NCI-H2029 treated with DMSO at 0.1 percent for 48 hours (cell line): Measurements from ENCODE around the gene FCRL5.
"Not testable (repeated sequence)": the region's sequence is repeated elsewhere in the genome, so short reads cannot be mapped to it uniquely, and the experiment has no call there.

Experiments
- DNase-seq: peaks from one replicate; lab custom pipeline; 2025; lab: John Stamatoyannopoulos, UW

Gene FCRL5

DNA sequence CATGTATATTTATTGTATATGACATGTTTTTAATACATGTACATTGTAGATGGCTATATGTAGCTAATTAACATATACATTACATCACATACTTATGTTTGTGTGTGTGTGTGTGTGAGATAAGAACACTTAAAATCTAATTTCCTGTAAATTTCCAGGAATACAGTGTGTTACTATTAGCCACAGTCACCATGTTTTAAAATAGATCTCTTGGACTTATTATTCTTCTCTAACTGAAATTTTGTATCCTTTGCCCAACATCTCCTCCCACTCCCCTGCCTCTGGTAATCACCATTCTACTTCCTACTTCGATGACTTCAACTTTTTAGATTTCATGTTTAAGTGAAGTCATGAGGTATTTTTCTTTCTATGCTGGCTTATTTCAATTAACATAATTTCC, 64.8 kb downstream of the FCRL5 start:
- no peak for DNase-seq

DNA sequence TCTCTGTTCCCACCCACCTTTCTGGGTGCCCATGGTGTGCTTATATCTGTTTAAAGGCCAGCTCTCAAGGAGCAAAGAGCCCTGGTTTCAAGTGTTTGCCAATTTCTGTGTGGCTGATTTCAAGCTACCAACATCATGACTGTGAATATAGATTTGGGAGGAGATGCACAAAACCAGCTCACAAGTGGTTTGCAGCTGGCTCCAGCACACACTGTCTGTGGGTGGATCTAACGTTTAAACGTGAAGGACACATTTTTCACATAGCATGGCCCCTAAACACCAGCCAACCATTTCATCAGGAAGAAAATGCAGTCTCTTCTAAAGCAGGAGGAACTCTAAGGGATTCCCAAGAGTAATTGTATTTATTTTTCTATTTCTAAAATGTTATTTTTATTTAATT, 65.2 kb downstream of the FCRL5 start:
- peak; percentile 60 for DNase-seq

DNA sequence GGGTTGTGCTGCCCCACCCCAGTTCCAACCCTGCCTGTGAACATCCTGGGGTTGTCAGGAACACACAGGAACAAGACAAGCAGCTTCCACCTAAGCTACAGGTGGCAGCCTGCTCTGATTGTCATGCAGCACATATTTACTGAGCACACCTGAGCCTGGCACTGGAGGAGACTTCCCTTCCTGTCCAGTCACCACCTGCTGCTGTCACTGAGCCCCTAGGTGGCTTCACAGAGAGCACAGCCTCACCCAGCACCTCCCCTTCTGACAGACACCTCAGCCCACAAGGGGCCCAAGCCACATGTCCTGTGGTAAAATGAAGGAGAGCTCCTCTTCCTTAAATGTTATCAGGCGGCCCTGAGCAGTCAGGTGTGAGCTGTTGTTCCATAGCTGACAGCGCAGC, 65.9 kb downstream of the FCRL5 start:
- not testable (repeated sequence) for DNase-seq

DNA sequence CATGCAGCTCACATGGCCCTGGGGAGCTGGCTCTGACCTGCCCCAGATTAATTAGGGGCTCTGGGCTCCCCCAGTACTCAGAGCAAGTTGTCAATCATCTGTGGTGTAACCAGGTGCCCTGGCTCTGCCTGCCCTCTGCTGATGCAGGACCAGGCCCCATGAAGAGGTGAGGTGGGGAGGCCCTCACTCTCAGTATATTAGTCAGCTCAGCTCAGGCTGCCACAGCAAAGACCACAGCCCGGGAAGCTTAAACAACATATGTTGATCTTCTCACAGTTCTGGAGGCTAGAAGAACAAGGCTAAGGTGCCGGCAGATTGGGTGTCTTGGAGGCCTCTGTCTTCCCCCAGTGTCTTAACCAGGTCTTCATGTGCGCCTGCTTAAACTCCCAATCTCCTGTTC, 66.5 kb downstream of the FCRL5 start:
- no peak for DNase-seq

DNA sequence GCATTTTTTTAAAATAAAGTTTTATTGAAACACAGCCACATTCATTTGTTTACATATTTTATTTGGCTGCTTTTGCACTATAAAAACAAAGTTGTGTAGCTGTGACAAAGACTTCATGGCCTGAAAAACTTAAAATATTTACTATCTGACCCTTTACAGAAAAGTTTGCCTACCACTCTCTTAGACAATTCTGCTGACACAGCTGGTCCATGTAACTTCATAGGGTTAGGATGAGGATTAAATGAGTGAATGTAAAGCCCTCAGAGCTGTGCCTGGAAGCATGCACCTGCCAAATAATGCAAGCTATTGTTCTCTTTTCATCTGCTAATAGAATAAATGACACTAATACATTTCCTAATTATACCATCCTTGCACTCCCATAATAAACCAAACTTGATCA, 67.7 kb downstream of the FCRL5 start:
- no peak for DNase-seq

DNA sequence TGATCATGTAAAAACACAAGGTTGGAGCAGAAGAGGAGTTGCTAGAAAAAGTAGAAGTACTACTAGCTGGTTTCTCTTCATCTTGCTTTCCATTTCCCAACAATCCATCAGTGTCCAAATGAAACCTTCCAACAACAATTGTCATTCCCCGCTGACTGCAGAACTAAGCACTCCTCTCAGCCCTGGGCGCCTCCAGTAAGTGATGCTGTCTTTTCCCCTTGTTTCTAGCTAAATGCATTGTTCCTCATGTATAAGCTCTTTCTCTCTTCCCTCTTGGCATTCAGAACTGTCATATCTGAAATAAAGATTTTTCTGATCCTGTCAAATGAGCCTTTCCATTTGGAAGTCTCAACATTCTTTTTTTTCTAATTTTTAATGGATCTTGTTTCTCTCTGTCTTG, 68.7 kb downstream of the FCRL5 start:
- DNase-seq, result no peak

DNA sequence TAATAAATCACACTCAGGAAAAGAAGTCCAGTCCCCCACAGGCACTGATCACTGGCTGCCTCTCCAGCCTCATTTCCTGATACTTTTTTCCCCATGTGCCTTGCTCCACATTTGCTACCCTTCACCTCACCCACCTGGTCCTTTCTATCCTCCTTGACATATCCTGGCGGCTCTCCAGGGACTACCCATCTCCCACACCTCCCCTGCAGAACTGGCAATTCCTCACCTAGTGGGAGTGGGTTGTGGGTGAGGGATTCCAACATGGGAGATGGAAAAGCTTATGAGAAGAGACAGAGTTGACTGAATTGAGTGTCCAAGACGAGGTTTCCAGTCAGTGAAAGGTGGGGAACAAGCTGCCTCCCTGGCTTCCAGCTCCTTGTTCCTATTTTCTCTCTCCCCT, 69.6 kb downstream of the FCRL5 start:
- DNase-seq, result no peak

DNA sequence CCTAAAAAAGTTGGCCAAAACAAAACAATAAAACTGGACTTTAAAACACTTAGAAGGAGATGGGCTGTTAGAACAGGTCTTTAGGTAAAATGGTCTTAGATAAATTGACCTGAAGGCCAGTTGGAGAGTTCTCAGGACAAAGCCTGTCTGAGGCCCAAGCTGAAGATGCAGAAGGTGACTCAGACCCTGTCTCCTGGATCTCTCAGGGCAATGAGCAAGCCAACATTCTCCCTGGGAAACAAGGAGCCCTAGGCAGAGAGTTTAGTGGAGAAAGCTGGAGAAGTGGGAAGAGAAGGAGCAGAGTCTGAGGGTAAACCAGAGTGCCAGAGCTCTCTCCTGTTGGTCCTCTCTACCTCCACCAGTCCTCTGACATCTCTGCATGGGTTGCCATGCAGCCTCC, 70.1 kb downstream of the FCRL5 start:
- DNase-seq, result no peak

DNA sequence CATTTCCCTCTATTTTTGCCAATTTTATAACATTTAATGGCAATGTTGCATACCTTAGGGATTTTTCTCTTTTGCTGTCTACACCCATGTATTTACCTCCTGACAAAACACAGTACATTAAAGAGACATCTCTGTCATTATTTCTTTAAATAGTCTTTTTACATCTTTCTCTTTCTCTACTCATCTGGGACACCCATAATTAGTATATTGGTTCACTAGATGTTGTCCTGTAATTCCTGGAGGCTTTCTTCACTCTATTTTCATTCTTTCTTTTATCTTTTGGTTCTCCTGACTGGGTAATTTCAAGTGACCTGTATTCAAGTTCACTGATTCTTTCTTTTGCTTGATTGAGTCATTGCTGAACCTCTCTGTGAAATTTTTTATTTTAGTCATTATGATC, 74.3 kb downstream of the FCRL5 start:
- DNase-seq, result no peak

DNA sequence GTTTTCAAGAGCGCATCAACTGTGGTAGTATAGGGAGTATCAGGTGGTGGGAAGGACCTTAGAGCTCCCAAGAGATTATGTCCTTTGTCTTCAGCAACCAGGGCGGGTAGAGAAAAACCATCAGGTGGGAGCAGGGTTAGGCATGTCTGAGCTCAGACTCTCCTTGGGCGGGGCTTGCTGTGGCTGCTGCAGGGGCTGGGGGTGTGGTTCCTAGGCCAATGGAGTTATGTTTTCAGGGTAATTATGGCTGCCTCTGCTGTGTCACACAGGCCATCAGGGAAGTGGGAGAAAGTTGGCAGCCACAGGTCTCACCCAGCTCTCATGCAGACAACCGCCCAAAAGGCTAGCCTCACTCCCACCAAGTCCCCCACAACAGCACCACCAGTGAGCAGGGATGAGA, 74.9 kb downstream of the FCRL5 start:
- DNase-seq, result no peak

DNA sequence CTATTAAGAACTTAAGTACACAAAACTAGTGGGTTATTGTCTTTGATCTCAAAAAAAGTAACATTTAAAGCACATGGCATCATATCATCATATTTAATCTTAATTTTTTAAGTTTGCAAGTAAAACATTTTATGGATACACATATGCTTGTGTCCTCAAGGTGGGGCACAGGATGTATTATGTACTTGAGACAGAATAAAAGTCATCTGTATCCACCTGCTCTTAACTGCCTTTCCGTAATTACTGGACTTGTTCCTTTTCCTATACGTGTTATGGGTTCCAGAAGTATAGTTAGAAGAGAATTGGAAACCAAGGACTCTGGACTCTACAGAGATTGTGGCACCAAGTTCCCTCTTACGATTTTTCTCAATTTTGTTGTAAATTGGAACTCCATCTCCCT, 79.4 kb downstream of the FCRL5 start:
- no peak for DNase-seq

DNA sequence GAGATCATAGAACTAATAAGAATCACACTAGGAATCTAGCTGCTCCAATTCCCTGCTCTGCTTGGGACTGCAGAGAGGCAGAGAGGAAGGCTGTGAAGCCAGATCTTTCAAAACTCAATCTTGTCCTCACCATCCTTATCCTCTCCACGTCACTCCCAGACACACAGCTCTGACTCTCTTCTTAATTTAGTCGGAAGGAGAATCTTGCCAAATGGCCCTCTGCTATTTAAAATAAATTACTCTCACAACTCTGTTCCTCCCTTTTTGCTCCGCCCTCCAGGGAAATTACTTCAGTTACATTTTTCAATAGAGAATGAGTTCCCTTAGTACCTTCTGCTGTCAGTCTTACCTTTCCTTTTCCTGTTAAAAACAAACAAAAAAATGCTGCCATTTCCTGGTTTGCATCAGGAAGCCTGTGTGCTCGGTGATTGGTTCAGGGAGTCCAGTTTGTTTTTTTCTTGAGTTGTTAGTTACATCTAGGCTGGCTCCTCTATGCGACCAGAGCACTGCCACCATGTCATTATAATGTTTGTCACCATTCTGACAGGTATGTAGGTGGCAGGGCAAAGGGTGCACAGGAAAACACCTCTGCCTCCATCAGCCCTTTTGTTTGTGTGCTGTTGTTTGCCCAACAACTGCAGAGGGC, 80.1 kb downstream of the FCRL5 start:
- no peak for DNase-seq

DNA sequence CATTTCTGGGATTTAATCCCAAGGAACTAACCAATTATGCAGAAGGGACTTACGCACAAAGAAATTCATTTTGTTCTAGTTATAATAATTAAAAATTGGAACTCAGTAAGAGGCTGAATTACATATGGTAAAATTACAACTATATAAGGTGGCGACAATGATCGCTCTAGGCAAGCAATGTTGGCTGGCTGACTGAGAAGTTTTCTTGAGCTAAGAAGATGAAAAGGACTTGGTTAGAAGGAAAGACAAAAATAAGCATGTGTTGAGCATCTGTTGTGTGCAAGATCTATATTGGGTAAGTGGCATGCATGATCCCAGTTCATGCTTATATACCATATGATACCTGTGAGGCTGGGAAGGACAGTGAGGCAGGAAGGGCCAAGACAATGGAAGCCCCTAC, 80.8 kb downstream of the FCRL5 start:
- DNase-seq, result no peak

DNA sequence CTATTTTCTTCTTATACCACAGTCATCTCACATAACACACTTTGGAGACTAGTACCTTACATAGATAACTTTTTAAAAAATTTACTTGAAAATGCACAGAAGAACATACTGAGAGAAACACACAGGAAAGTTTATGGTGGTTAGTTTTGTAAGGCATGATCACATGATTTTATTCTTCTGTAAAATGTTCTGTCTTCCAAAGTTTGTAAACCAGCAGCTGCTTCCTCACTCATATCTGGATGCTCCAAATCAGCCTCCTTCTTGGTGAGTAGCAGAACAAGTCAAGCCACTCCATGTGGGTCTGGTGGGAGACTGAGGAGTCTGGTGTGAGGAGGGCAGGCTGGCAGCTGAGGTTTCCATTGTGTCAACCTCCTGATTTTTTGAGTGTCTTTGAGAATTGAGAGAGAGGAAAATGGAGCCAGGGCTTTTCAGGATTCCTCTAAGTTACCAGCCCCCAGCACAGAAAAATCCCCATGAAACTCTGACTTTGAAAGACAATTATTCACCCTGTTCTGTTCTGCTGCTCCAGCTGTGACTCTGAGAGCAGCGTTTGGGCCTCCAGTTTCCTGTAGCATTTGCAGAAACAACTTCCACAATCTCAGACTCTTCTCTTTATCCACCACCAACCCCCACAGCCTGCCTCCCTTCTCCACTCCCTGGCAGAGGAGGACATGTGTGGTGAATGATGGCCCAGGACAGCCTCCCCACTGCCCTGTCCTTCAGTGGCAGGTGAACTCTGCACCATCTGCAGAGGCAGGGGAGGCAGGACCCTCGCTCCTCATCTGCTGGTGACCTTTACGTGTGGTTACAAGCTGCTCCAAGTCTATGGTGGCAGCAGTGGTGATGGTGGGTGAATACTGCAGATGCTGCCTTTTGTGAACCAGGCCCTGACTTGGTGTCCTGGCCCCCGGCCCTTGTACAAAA, 82.3 kb downstream of the FCRL5 start:
- no peak for DNase-seq

DNA sequence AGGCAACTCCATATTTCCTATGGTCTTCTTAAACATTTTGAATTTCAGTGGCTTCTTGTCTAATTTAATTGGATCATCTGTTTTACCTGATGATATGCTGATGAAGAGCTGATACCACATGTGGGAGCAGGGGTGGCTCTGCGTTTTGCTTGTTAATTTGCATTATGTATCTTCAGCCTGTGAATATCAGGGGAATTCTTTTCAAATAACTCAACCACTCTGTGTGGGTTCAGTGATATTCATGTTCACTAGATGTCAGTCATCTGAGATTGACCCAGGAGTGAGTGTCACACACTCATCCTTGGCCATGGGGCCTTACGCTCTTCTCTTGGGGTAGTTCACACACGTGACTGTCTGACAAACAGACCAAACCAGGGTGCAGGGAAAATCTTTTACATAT, 83.0 kb downstream of the FCRL5 start:
- DNase-seq, result no peak

DNA sequence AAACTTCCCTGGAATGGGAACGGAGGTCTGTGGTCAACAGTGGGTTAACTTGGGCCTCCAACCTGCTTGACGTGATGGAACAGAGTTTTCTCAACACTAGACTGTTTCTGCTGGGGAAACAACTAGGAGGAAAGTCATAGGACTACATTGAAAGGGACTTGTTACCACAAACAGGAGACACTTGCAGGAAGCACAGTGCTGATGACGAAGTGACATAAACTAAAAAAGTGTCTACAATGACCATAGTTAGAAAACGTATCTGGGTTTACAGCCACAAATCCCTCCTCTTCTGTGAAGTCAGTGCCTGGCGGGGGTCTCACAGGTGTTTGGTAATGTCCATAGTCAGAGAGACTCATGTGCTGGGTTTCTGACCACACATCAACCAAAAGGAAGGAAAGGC, 86.3 kb downstream of the FCRL5 start:
- DNase-seq, result no peak
